ENCODE measurements around the gene CATSPER4.
A peak's percentile ranks its signal among the peaks of the same experiment; 100 is the strongest.

The CATSPER4 gene

DNA sequence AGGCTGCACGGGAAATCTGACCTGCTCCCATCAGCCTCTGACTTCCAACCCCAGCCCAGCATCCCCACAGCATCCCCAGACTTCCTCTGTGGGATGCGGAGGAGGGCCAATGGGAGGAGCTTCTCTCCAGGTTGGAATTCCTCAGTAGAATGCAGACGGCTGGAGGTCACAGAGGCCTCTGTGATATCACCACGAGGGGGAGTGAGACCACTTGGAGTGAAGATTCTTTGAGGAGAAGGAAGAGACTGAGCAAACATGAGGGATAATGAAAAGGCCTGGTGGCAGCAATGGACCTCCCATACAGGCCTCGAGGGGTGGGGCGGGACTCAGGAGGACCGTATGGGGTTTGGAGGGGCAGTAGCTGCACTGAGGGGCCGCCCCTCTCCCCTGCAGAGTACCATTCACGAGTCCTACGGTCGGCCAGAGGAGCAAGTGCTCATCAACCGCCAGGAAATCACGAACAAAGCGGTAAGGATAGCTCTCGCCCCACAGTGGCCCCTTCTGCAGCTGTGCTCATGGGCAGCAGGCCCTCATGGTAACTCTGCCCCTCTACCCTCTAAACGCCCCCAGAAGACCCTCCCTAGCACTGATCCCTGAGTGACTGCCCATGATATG lies at the start of gene CATSPER4:
Gene CATSPER4 (plus strand): TSS at position 230 of the 615 bp plus-strand sequence. CDS start 26 bp downstream, at position 256.
- Histone ChIP-seq H3K9ac (ENCODE audit: low read depth, low read length, poor library complexity, severe bottlenecking) (no peak within 1 kb of the TSS), H3K79me2 (ENCODE audit: insufficient read depth, low read length) (no peaks in the 10 kb centered on the region), H3K4me3 (ENCODE audit: low read length, poor library complexity, severe bottlenecking) (no peak within 1 kb of the TSS), H2AFZ (ENCODE audit: low read length) (0 out of 2 replicates have a peak within 1 kb of the TSS, but pooled peaks have one; percentile 41), H3K27me3 (ENCODE audit: insufficient read depth, low read length, poor library complexity, severe bottlenecking) (no peaks in the 10 kb centered on the region), H3K4me2 (ENCODE audit: low read depth, low read length, poor library complexity, severe bottlenecking) (peak within 1 kb of the TSS; percentile 67), H3F3A (ENCODE audit: low read depth) (no peaks in the 10 kb centered on the region), H3K4me1 (ENCODE audit: insufficient read depth, low read length, poor library complexity, severe bottlenecking) (peaks cover 12% of the 10 kb centered on the region), H4K20me1 (ENCODE audit: insufficient read depth, low read length, poor library complexity, severe bottlenecking) (no peaks in the 10 kb centered on the region), H3K36me3 (ENCODE audit: insufficient read depth, low read length) (no peaks in the 10 kb centered on the region), H3K9me3 (ENCODE audit: insufficient read depth, low read depth, low read length) (no peaks in the 10 kb centered on the region), H3K9me2 (replicated peaks; ENCODE audit: low read depth, low read length) (no peaks in the 10 kb centered on the region)
- TF ChIP-seq EZH2phosphoT487 (IDR thresholded peaks at IDR 0.05; ENCODE audit: borderline replicate concordance) = no peak
- TF ChIP-seq, protein P1, sequence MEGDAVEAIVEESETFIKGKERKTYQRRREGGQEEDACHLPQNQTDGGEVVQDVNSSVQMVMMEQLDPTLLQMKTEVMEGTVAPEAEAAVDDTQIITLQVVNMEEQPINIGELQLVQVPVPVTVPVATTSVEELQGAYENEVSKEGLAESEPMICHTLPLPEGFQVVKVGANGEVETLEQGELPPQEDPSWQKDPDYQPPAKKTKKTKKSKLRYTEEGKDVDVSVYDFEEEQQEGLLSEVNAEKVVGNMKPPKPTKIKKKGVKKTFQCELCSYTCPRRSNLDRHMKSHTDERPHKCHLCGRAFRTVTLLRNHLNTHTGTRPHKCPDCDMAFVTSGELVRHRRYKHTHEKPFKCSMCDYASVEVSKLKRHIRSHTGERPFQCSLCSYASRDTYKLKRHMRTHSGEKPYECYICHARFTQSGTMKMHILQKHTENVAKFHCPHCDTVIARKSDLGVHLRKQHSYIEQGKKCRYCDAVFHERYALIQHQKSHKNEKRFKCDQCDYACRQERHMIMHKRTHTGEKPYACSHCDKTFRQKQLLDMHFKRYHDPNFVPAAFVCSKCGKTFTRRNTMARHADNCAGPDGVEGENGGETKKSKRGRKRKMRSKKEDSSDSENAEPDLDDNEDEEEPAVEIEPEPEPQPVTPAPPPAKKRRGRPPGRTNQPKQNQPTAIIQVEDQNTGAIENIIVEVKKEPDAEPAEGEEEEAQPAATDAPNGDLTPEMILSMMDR (conservative IDR thresholded peaks at IDR 0.05; ENCODE audit: low read length) = peak; percentile 30

DNA sequence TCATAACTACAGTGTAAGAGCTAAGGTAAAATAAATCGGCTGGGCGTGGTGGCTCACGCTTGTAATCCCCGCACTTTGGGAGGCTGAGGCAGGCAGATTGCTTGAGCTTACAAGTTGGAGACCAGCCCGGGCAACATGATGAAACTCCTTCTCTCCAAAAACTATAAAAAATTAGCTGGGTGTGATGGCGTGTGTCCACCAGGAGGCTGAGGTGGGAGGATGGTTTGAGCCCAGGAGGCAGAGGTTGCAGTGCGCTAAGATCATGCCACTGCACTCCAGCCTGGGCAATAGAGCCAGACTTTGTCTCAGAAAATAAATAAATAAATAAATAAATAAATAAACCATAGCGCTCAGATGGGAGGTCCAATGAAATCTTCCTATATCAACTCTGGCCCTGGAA lies 48.2 kb upstream of the CATSPER4 start:
- H4K20me1 ChIP-seq (ENCODE audit: insufficient read depth, low read length, poor library complexity, severe bottlenecking) = no peaks in the 10 kb centered on the region
- H3K9me3 ChIP-seq (ENCODE audit: insufficient read depth, low read depth, low read length) = no peaks in the 10 kb centered on the region
- H3F3A ChIP-seq (ENCODE audit: low read depth) = peaks cover 3% of the 10 kb centered on the region; the same call in 1 of the 2 replicates
- H3K4me3 ChIP-seq (ENCODE audit: low read length, poor library complexity, severe bottlenecking) = no peak overlapping the region
- no peaks in the 10 kb centered on the region for H3K36me3 ChIP-seq (ENCODE audit: insufficient read depth, low read length)
- no peak overlapping the region for H3K4me2 ChIP-seq (ENCODE audit: low read depth, low read length, poor library complexity, severe bottlenecking)
- no peaks in the 10 kb centered on the region for H3K9me2 ChIP-seq (replicated peaks; ENCODE audit: low read depth, low read length)
- H3K4me1 ChIP-seq (ENCODE audit: insufficient read depth, low read length, poor library complexity, severe bottlenecking) = peaks cover 26% of the 10 kb centered on the region
- no peak for TF ChIP-seq EZH2phosphoT487 (IDR thresholded peaks at IDR 0.05; ENCODE audit: borderline replicate concordance)
- TF ChIP-seq, protein P1 (conservative IDR thresholded peaks at IDR 0.05; ENCODE audit: low read length) = no peak
- no peaks in the 10 kb centered on the region for H3K79me2 ChIP-seq (ENCODE audit: insufficient read depth, low read length)
- H3K9ac ChIP-seq (ENCODE audit: low read depth, low read length, poor library complexity, severe bottlenecking) = no peak overlapping the region
- H3K27me3 ChIP-seq (ENCODE audit: insufficient read depth, low read length, poor library complexity, severe bottlenecking) = no peaks in the 10 kb centered on the region
- no peak overlapping the region for H2AFZ ChIP-seq (ENCODE audit: low read length)

DNA sequence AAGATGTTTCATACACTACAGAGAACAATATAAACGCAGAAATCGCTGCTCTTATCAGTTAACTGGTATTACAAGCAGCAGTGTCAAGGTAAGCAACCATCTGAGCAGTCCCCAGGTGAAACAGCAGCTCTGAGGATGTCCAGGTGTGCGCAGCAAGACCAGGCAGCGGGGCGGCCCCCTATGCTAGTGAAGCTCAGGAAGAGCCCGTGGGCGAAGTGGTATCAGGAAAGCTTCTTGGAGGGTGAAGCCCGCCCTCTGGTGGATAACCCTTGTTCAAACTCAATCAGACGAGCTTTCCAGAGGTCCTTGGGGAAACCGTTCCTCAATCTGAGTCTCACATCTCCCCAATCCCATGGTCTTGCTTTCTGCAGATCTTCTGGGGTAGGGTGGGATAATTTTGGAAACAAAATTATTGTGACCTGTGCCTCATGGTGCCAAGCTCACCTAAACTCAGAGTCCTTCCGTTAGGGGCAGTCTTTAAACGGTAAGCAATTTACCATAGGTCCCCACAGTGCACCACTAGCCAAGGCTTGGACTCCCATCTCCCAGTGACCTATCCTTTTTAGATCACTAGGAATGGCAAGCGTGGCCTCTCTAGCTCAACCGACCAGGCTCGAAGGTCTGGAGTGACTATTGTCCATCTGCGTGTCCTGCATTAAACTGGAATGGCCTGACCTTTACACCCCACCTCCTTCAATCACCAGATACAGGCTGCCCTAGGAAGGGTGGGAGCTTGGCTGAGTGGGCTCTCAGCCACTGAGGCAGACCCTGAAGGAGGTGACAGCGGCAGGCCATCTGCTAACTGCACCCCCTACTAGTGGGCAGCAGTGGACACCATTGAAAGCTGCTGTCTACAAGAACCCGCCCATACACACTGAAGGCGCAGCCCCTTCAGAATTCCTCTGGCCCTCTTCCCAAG lies 45.1 kb upstream of the CATSPER4 start:
- TF ChIP-seq, protein P1 (conservative IDR thresholded peaks at IDR 0.05; ENCODE audit: low read length) = peak; percentile 78
- TF ChIP-seq EZH2phosphoT487 (IDR thresholded peaks at IDR 0.05; ENCODE audit: borderline replicate concordance) = no peak
- H3K27me3 ChIP-seq (ENCODE audit: insufficient read depth, low read length, poor library complexity, severe bottlenecking) = no peaks in the 10 kb centered on the region
- no peaks in the 10 kb centered on the region for H3K36me3 ChIP-seq (ENCODE audit: insufficient read depth, low read length)

More for the DNA sequence above, 45.1 kb upstream of the CATSPER4 start:
- Histone ChIP-seq H4K20me1 (ENCODE audit: insufficient read depth, low read length, poor library complexity, severe bottlenecking) (no peaks in the 10 kb centered on the region), H3K9me3 (ENCODE audit: insufficient read depth, low read depth, low read length) (no peaks in the 10 kb centered on the region), H3K9ac (ENCODE audit: low read depth, low read length, poor library complexity, severe bottlenecking) (no peak overlapping the region), H3K4me2 (ENCODE audit: low read depth, low read length, poor library complexity, severe bottlenecking) (peak overlapping the region; percentile 50), H3K4me1 (ENCODE audit: insufficient read depth, low read length, poor library complexity, severe bottlenecking) (peaks cover 3% of the 10 kb centered on the region), H3K4me3 (ENCODE audit: low read length, poor library complexity, severe bottlenecking) (no peak overlapping the region), H3K79me2 (ENCODE audit: insufficient read depth, low read length) (no peaks in the 10 kb centered on the region), H2AFZ (ENCODE audit: low read length) (peak overlapping the region; percentile 71; the same call in 1 of the 2 replicates), H3F3A (ENCODE audit: low read depth) (peaks cover 3% of the 10 kb centered on the region; the same call in 1 of the 2 replicates), H3K9me2 (replicated peaks; ENCODE audit: low read depth, low read length) (no peaks in the 10 kb centered on the region)

Measured in Loucy (cell line).